ENCODE measurements around the gene TOMT.
"Not testable (repeated sequence)": the region's sequence is repeated elsewhere in the genome, so short reads cannot be mapped to it uniquely, and the experiment has no call there.

The TOMT gene

GRCh38 chr11:72123117-72123653 lies 17.5 kb downstream of the TOMT start:
- in situ Hi-C loops (cut with MboI; ENCODE audit: low sequenced_read_pairs) = no loop called here

GRCh38 chr11:72124046-72124445 lies 18.3 kb downstream of the TOMT start:
- in situ Hi-C loops (cut with MboI; ENCODE audit: low sequenced_read_pairs) = no loop called here

GRCh38 chr11:72125956-72126355 lies 20.2 kb downstream of the TOMT start:
- in situ Hi-C loops (cut with MboI; ENCODE audit: low sequenced_read_pairs) = no loop called here

GRCh38 chr11:72127923-72128322 lies 22.2 kb downstream of the TOMT start:
- in situ Hi-C loops (cut with MboI; ENCODE audit: low sequenced_read_pairs) = no loop called here

GRCh38 chr11:72129381-72129780 lies 23.7 kb downstream of the TOMT start:
- in situ Hi-C loops (cut with MboI; ENCODE audit: low sequenced_read_pairs) = no loop called here

- in situ Hi-C loops (cut with MboI; ENCODE audit: low sequenced_read_pairs) = no loop called here
Measured at GRCh38 chr11:72132646-72133045, 26.9 kb downstream of the TOMT start.

GRCh38 chr11:72135473-72135872 lies 29.7 kb downstream of the TOMT start, which contains the start of gene FOLR3:
Gene FOLR3, plus strand, starts transcription at chr11:72135725. Its CDS starts 228 bp downstream, at chr11:72135953.
- in situ Hi-C loops (cut with MboI; ENCODE audit: low sequenced_read_pairs) = not testable (repeated sequence)

- in situ Hi-C loops (cut with MboI; ENCODE audit: low sequenced_read_pairs) = no loop called here
Measured at GRCh38 chr11:72135891-72136683, 30.4 kb downstream of the TOMT start.

- in situ Hi-C loops (cut with MboI; ENCODE audit: low sequenced_read_pairs) = no loop called here
Measured at GRCh38 chr11:72136684-72137262, 31.0 kb downstream of the TOMT start.

GRCh38 chr11:72138821-72139390 lies 33.2 kb downstream of the TOMT start:
- in situ Hi-C loops (cut with MboI; ENCODE audit: low sequenced_read_pairs) = no loop called here

GRCh38 chr11:72139500-72139899 lies 33.8 kb downstream of the TOMT start:
- in situ Hi-C loops (cut with MboI; ENCODE audit: low sequenced_read_pairs) = no loop called here

GRCh38 chr11:72140661-72141060 lies 34.9 kb downstream of the TOMT start:
- in situ Hi-C loops (cut with MboI; ENCODE audit: low sequenced_read_pairs) = no loop called here

GRCh38 chr11:72141066-72141465 lies 35.3 kb downstream of the TOMT start:
- in situ Hi-C loops (cut with MboI; ENCODE audit: low sequenced_read_pairs) = no loop called here

GRCh38 chr11:72142086-72142485 lies 36.4 kb downstream of the TOMT start:
- in situ Hi-C loops (cut with MboI; ENCODE audit: low sequenced_read_pairs) = not testable (repeated sequence)

- in situ Hi-C loops (cut with MboI; ENCODE audit: low sequenced_read_pairs) = not testable (repeated sequence)
Measured at GRCh38 chr11:72142543-72142942, 36.8 kb downstream of the TOMT start.

GRCh38 chr11:72144807-72145565 lies 39.3 kb downstream of the TOMT start:
- in situ Hi-C loops (cut with MboI; ENCODE audit: low sequenced_read_pairs) = no loop called here

GRCh38 chr11:72146625-72147024 lies 40.9 kb downstream of the TOMT start:
- in situ Hi-C loops (cut with MboI; ENCODE audit: low sequenced_read_pairs) = no loop called here

- in situ Hi-C loops (cut with MboI; ENCODE audit: low sequenced_read_pairs) = no loop called here
Measured at GRCh38 chr11:72150882-72151281, 45.2 kb downstream of the TOMT start.

GRCh38 chr11:72153874-72154273 lies 48.1 kb downstream of the TOMT start:
- in situ Hi-C loops (cut with MboI; ENCODE audit: low sequenced_read_pairs) = not testable (repeated sequence)

GRCh38 chr11:72154816-72155215 lies 49.1 kb downstream of the TOMT start:
- in situ Hi-C loops (cut with MboI; ENCODE audit: low sequenced_read_pairs) = no loop called here

GRCh38 chr11:72155751-72156150 lies 50.0 kb downstream of the TOMT start:
- in situ Hi-C loops (cut with MboI; ENCODE audit: low sequenced_read_pairs) = no loop called here

Measured in HL-60/S4 treated with phorbol 12-myristate 13-acetate at 8.2 ng/mL for 4 days and 3 days (cell line).